Measurements from ENCODE around the gene TAC4. TPM values are rescaled to one million over a fixed set of nuclear protein-coding genes. Genes with fewer than 3 reads are reported as not detected.

Gene TAC4
- total and polyA plus RNA-seq, 2 experiments from 2014 or later, result not detected

GRCh38 chr17:49822829-49823228 lies 25.0 kb downstream of the TAC4 start:
- no peak overlapping the region for H3K9ac ChIP-seq
- H3K4me1 ChIP-seq (ENCODE audit: insufficient read depth), result peaks cover 14% of the 10 kb centered on the region
- no peaks in the 10 kb centered on the region for H3K9me2 ChIP-seq (ENCODE audit: insufficient read depth)
- H3F3A ChIP-seq (ENCODE audit: insufficient read depth), result peaks cover 15% of the 10 kb centered on the region; the same call in 1 of the 2 replicates
- H3K4me2 ChIP-seq (ENCODE audit: unreplicated experiment), result no peak overlapping the region
- peaks cover 13% of the 10 kb centered on the region for H3K79me2 ChIP-seq (ENCODE audit: insufficient read depth)
- H3K27me3 ChIP-seq (replicated peaks; ENCODE audit: insufficient read depth), result no peaks in the 10 kb centered on the region
- peak overlapping the region; percentile 56 for H3K27ac ChIP-seq
- H3K36me3 ChIP-seq (ENCODE audit: low read depth), result peaks cover 49% of the 10 kb centered on the region
- DNase-seq, result peak; percentile 83
- TF ChIP-seq EZH2 (IDR thresholded peaks at IDR 0.05; ENCODE audit: insufficient read depth, poor library complexity, severe bottlenecking) (no peak), EZH2phosphoT487 (IDR thresholded peaks at IDR 0.05; ENCODE audit: insufficient read depth, low read depth) (no peak)
- no peak overlapping the region for H2AFZ ChIP-seq
- in situ Hi-C loops (cut with MboI), result no loop called here
- 20 to 22% methylated on average over 2 of the region's 2 CpGs for WGBS, 2 experiments (ENCODE audit: low coverage in 1 of 2, low lambda C conversion rate in 2 of 2, missing lambda C conversion rate in 2 of 2)
- no peaks in the 10 kb centered on the region for H3K9me3 ChIP-seq (ENCODE audit: low read depth)
- no peaks in the 10 kb centered on the region for H4K20me1 ChIP-seq (ENCODE audit: insufficient read depth)
- no peak overlapping the region for H3K4me3 ChIP-seq

- no peak overlapping the region for H3K4me3 ChIP-seq
- H3K9ac ChIP-seq, result no peak overlapping the region
- H3K79me2 ChIP-seq (ENCODE audit: insufficient read depth), result peaks cover 20% of the 10 kb centered on the region
- no peaks in the 10 kb centered on the region for H4K20me1 ChIP-seq (ENCODE audit: insufficient read depth)
- no peaks in the 10 kb centered on the region for H3K27me3 ChIP-seq (replicated peaks; ENCODE audit: insufficient read depth)
- H3K36me3 ChIP-seq (ENCODE audit: low read depth), result peaks cover 52% of the 10 kb centered on the region
- in situ Hi-C loops (cut with MboI), result no loop called here
- H3F3A ChIP-seq (ENCODE audit: insufficient read depth), result peaks cover 15% of the 10 kb centered on the region; the same call in 1 of the 2 replicates
- H2AFZ ChIP-seq, result no peak overlapping the region
- H3K9me3 ChIP-seq (ENCODE audit: low read depth), result no peaks in the 10 kb centered on the region
- 93 to 100% methylated on average over 1 of the region's 1 CpG for WGBS, 2 experiments (ENCODE audit: low coverage in 1 of 2, low lambda C conversion rate in 2 of 2, missing lambda C conversion rate in 2 of 2)
- H3K27ac ChIP-seq, result no peak overlapping the region
- TF ChIP-seq EZH2 (IDR thresholded peaks at IDR 0.05; ENCODE audit: insufficient read depth, poor library complexity, severe bottlenecking) (no peak), EZH2phosphoT487 (IDR thresholded peaks at IDR 0.05; ENCODE audit: insufficient read depth, low read depth) (no peak)
- peaks cover 14% of the 10 kb centered on the region for H3K4me1 ChIP-seq (ENCODE audit: insufficient read depth)
- no peak for DNase-seq
- no peaks in the 10 kb centered on the region for H3K9me2 ChIP-seq (ENCODE audit: insufficient read depth)
- no peak overlapping the region for H3K4me2 ChIP-seq (ENCODE audit: unreplicated experiment)
Observed at GRCh38 chr17:49821916-49822315, 26.0 kb downstream of the TAC4 start.

GRCh38 chr17:49821466-49821865 lies 26.4 kb downstream of the TAC4 start:
- in situ Hi-C loops (cut with MboI), result no loop called here
- Histone ChIP-seq H4K20me1 (ENCODE audit: insufficient read depth) (no peaks in the 10 kb centered on the region), H3K36me3 (ENCODE audit: low read depth) (peaks cover 53% of the 10 kb centered on the region)

GRCh38 chr17:49820773-49821172 lies 27.1 kb downstream of the TAC4 start:
- Histone ChIP-seq H4K20me1 (ENCODE audit: insufficient read depth) (no peaks in the 10 kb centered on the region), H3K9me2 (ENCODE audit: insufficient read depth) (no peaks in the 10 kb centered on the region), H3F3A (ENCODE audit: insufficient read depth) (peaks cover 16% of the 10 kb centered on the region; the same call in 1 of the 2 replicates), H3K27ac (no peak overlapping the region), H3K79me2 (ENCODE audit: insufficient read depth) (peaks cover 23% of the 10 kb centered on the region), H3K4me1 (ENCODE audit: insufficient read depth) (peaks cover 20% of the 10 kb centered on the region), H3K27me3 (replicated peaks; ENCODE audit: insufficient read depth) (no peaks in the 10 kb centered on the region), H3K4me2 (ENCODE audit: unreplicated experiment) (no peak overlapping the region), H3K9me3 (ENCODE audit: low read depth) (no peaks in the 10 kb centered on the region), H3K36me3 (ENCODE audit: low read depth) (peaks cover 49% of the 10 kb centered on the region), H2AFZ (no peak overlapping the region), H3K4me3 (no peak overlapping the region), H3K9ac (no peak overlapping the region)
- TF ChIP-seq EZH2phosphoT487 (IDR thresholded peaks at IDR 0.05; ENCODE audit: insufficient read depth, low read depth) (no peak), EZH2 (IDR thresholded peaks at IDR 0.05; ENCODE audit: insufficient read depth, poor library complexity, severe bottlenecking) (no peak)
- 93 to 100% methylated on average over 1 of the region's 1 CpG for WGBS, 2 experiments (ENCODE audit: low coverage in 1 of 2, low lambda C conversion rate in 2 of 2, missing lambda C conversion rate in 2 of 2)
- DNase-seq, result no peak
- in situ Hi-C loops (cut with MboI), result no loop called here

More at GRCh38 chr17:49821466-49821865, 26.4 kb downstream of the TAC4 start:
- no peak overlapping the region for H2AFZ ChIP-seq
- no peak for DNase-seq
- H3K4me1 ChIP-seq (ENCODE audit: insufficient read depth), result peaks cover 14% of the 10 kb centered on the region
- no peaks in the 10 kb centered on the region for H3K9me3 ChIP-seq (ENCODE audit: low read depth)
- no peak overlapping the region for H3K27ac ChIP-seq
- peaks cover 15% of the 10 kb centered on the region; the same call in 1 of the 2 replicates for H3F3A ChIP-seq (ENCODE audit: insufficient read depth)
- peaks cover 23% of the 10 kb centered on the region for H3K79me2 ChIP-seq (ENCODE audit: insufficient read depth)
- H3K4me3 ChIP-seq, result no peak overlapping the region
- no peaks in the 10 kb centered on the region for H3K27me3 ChIP-seq (replicated peaks; ENCODE audit: insufficient read depth)
- 96 to 98% methylated on average over 2 of the region's 2 CpGs for WGBS, 2 experiments (ENCODE audit: low coverage in 1 of 2, low lambda C conversion rate in 2 of 2, missing lambda C conversion rate in 2 of 2)
- H3K9ac ChIP-seq, result no peak overlapping the region
- no peak overlapping the region for H3K4me2 ChIP-seq (ENCODE audit: unreplicated experiment)
- no peaks in the 10 kb centered on the region for H3K9me2 ChIP-seq (ENCODE audit: insufficient read depth)
- TF ChIP-seq EZH2 (IDR thresholded peaks at IDR 0.05; ENCODE audit: insufficient read depth, poor library complexity, severe bottlenecking), result no peak
- no peak for TF ChIP-seq EZH2phosphoT487 (IDR thresholded peaks at IDR 0.05; ENCODE audit: insufficient read depth, low read depth)
